Measurements from ENCODE around the gene SLC2A6. TPM values are rescaled to one million over a fixed set of nuclear protein-coding genes. Genes with fewer than 3 reads are reported as not detected.

The SLC2A6 gene
- total RNA-seq, 2 donors from 2014 or later = 4.6 to 8.8 TPM

DNA sequence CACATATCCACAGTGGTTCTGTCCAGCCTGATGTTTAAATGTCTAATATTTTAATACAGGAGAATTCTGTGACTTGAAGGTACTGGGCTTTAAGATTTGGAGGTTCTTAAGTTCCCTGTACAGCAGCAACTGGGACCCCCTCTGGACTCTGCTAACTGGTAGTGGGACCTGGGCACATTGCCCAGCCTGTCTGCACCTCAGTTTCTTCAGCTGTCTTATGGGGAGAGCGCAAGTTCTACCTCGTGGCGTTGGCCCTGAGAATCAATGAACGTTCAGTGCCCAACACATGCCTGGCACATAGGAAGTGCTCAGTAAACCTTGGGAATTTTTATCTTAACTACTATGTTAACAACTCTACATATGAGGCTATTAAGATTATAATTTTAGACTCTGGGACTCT lies 1.4 kb downstream of the SLC2A6 start:
- peaks cover 4 to 13% of the 10 kb centered on the region in 2 donors for H3K4me1 ChIP-seq (ENCODE audit: control insufficient read depth in 1 of 2, low read depth in 2 of 2)
- no peak for TF ChIP-seq CTCF (IDR thresholded peaks at IDR 0.05)
- ATAC-seq (ENCODE audit: insufficient number of reproducible peaks, low FRiP score, low read depth) (no peak), DNase-seq (ENCODE audit: low spot score) (no peak)
- H3K4me3 ChIP-seq = no peak overlapping the region
- H3K27me3 ChIP-seq (replicated peaks; ENCODE audit: insufficient read depth) = no peaks in the 10 kb centered on the region
- no peak overlapping the region for H3K27ac ChIP-seq
- H3K36me3 ChIP-seq = no peaks in the 10 kb centered on the region
- H3K9me3 ChIP-seq = no peaks in the 10 kb centered on the region

DNA sequence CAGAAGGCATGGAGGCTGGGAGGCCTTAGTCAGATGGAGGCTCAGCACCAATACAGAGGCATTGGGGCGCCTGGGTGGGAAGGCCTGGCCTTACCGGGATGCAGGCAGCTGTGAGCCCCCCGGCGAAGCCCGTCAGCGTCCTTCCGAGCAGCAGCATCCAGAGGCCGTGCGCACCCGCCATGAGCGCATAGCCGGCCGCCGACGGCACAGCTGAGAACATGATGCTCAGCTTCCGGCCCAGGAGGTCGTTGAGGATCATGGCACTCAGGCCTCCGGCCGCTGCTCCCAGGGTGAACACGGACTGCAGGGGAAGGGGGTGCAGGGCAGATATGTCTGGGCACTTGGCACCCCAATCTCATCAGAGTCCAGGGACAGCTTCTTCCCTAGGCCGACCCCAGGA lies 2.0 kb downstream of the SLC2A6 start:
- Histone ChIP-seq H3K27me3 (replicated peaks; ENCODE audit: insufficient read depth) (no peaks in the 10 kb centered on the region), H3K4me1 (ENCODE audit: control insufficient read depth in 1 of 2, low read depth in 2 of 2) (peaks cover 4 to 13% of the 10 kb centered on the region in 2 donors), H3K36me3 (no peaks in the 10 kb centered on the region), H3K4me3 (no peak overlapping the region), H3K9me3 (no peaks in the 10 kb centered on the region), H3K27ac (no peak overlapping the region)
- no peak for DNase-seq (ENCODE audit: low spot score)
- ATAC-seq (ENCODE audit: insufficient number of reproducible peaks, low FRiP score, low read depth) = no peak
- TF ChIP-seq CTCF (IDR thresholded peaks at IDR 0.05) = no peak

DNA sequence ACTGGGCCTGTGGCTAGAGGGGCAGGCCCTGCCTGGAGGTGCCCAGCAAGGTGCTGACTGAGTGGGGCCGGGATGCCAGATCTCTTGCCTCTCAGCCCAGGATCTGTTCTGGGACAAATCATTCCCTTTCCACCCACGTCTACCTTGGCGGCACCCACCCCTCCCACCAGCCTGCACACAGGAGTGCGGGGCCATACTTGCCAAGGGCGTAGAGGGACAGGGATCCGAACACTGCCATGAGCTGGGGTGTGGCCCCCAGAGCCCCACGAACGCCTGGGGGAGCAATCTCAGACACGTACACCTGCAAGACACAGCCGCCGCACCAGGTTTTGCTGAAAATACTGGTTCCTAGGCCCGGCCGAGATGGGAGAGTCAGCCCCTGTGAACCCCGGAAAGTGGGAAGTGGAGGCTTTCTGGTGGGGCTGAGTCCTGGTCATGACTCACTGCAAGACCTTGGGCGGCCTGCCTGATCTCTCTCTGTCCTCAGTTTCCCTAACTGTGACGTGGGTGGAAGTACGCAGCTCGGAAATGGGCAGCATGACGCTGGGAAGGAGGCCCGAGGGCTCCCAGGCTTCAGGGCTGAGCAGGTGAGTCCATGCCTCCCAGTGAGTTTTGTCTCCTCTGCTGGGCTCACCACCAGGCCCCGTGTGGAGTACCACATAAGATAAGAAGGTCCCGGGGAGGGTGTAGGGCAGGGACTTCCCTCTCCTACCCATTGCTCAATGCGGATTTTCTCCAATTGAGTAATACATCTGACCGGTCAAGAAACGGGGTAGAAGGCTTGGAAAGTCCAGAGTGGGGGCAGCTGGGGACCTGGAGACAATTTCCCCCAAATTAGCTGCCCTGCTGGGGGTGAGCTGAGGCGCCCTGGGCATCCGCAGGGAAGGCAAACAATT lies 2.6 kb downstream of the SLC2A6 start:
- no peak for TF ChIP-seq CTCF (IDR thresholded peaks at IDR 0.05)
- Histone ChIP-seq H3K4me1 (ENCODE audit: control insufficient read depth in 1 of 2, low read depth in 2 of 2) (peaks cover 4 to 13% of the 10 kb centered on the region in 2 donors), H3K9me3 (no peaks in the 10 kb centered on the region), H3K27ac (no peak overlapping the region), H3K4me3 (no peak overlapping the region), H3K27me3 (replicated peaks; ENCODE audit: insufficient read depth) (no peaks in the 10 kb centered on the region), H3K36me3 (no peaks in the 10 kb centered on the region)
- no peak for ATAC-seq (ENCODE audit: insufficient number of reproducible peaks, low FRiP score, low read depth)
- no peak for DNase-seq (ENCODE audit: low spot score)

DNA sequence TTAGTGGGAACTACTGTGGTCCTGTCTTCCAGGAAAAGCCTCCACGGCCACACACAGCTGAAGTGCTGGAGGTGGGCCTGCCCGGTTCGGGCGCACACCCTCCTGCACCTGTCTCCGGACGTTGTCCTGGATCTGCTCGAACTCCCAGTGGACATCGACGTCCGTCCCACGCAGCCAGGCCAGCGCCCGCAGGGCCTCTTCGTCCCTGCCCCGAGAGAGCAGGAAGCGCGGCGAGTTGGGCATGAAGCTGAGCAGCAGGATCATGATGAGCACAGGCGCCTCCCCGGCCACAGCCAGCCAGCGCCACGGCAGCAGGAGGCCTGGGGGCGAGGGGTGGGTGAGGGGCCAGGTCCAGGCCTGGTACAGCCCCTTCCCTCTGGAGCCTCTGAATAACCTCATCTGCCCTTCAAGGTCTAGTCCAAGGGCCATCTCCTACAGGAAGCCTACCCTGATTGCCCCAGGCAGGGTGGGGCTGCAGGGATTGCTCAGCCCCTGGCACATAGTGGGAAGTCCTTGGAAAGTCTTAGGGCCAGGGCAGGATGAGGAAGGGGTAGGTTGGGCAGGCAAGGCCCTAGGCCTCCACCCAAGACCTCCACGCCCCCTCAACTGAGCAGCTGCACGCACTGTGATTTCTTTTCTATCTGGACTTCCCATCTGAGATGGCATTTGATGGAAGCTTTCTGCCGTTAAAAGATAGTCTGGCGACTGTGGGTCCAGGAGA lies 3.4 kb downstream of the SLC2A6 start:
- H3K27me3 ChIP-seq (replicated peaks; ENCODE audit: insufficient read depth) = no peaks in the 10 kb centered on the region
- H3K4me3 ChIP-seq = no peak overlapping the region
- H3K36me3 ChIP-seq = no peaks in the 10 kb centered on the region
- H3K9me3 ChIP-seq = no peaks in the 10 kb centered on the region
- no peak for DNase-seq (ENCODE audit: low spot score)
- no peak overlapping the region for H3K27ac ChIP-seq
- TF ChIP-seq CTCF (IDR thresholded peaks at IDR 0.05) = no peak
- ATAC-seq (ENCODE audit: insufficient number of reproducible peaks, low FRiP score, low read depth) = no peak
- peaks cover 4 to 13% of the 10 kb centered on the region in 2 donors for H3K4me1 ChIP-seq (ENCODE audit: control insufficient read depth in 1 of 2, low read depth in 2 of 2)

- H3K4me1 ChIP-seq (ENCODE audit: control insufficient read depth in 1 of 2, low read depth in 2 of 2) = peaks cover 4 to 13% of the 10 kb centered on the region in 2 donors
- H3K36me3 ChIP-seq = no peaks in the 10 kb centered on the region
- H3K9me3 ChIP-seq = no peaks in the 10 kb centered on the region
- no peak for ATAC-seq (ENCODE audit: insufficient number of reproducible peaks, low FRiP score, low read depth)
- no peaks in the 10 kb centered on the region for H3K27me3 ChIP-seq (replicated peaks; ENCODE audit: insufficient read depth)
- no peak for DNase-seq (ENCODE audit: low spot score)
- H3K27ac ChIP-seq = no peak overlapping the region
- TF ChIP-seq CTCF (IDR thresholded peaks at IDR 0.05) = no peak
- no peak overlapping the region for H3K4me3 ChIP-seq
Observed at GRCh38 chr9:133474853-133475252, 4.0 kb downstream of the SLC2A6 start.

Measured in thoracic aorta (tissue), 2 donors.